ENCODE measurements around the gene SPTBN1.

The SPTBN1 gene

GRCh38 chr2:54610700-54611099 lies 154.6 kb downstream of the SPTBN1 start:
- DNase-seq (ENCODE audit: low read depth): no peak

GRCh38 chr2:54611830-54612545 lies 155.9 kb downstream of the SPTBN1 start:
- DNase-seq (ENCODE audit: low read depth): no peak

GRCh38 chr2:54613386-54613785 lies 157.3 kb downstream of the SPTBN1 start:
- DNase-seq (ENCODE audit: low read depth): peak; percentile 43

GRCh38 chr2:54613794-54614257 lies 157.7 kb downstream of the SPTBN1 start:
- peak; percentile 91 for DNase-seq (ENCODE audit: low read depth)

- no peak for DNase-seq (ENCODE audit: low read depth)
Observed at GRCh38 chr2:54614819-54615218, 158.7 kb downstream of the SPTBN1 start.

GRCh38 chr2:54615832-54616534 lies 159.9 kb downstream of the SPTBN1 start:
- DNase-seq (ENCODE audit: low read depth): no peak

GRCh38 chr2:54617409-54617808 lies 161.3 kb downstream of the SPTBN1 start:
- DNase-seq (ENCODE audit: low read depth): no peak

GRCh38 chr2:54618646-54619565 lies 162.8 kb downstream of the SPTBN1 start:
- DNase-seq (ENCODE audit: low read depth): peak; percentile 45

- DNase-seq (ENCODE audit: low read depth): no peak
Observed at GRCh38 chr2:54619660-54620231, 163.6 kb downstream of the SPTBN1 start.

- no peak for DNase-seq (ENCODE audit: low read depth)
Observed at GRCh38 chr2:54620948-54621347, 164.8 kb downstream of the SPTBN1 start.

GRCh38 chr2:54624591-54625071 lies 168.5 kb downstream of the SPTBN1 start:
- no peak for DNase-seq (ENCODE audit: low read depth)

- DNase-seq (ENCODE audit: low read depth): no peak
Observed at GRCh38 chr2:54626131-54626530, 170.0 kb downstream of the SPTBN1 start.

- DNase-seq (ENCODE audit: low read depth): no peak
Observed at GRCh38 chr2:54626884-54627283, 170.8 kb downstream of the SPTBN1 start.

GRCh38 chr2:54627973-54628372 lies 171.8 kb downstream of the SPTBN1 start:
- no peak for DNase-seq (ENCODE audit: low read depth)

GRCh38 chr2:54628418-54628817 lies 172.3 kb downstream of the SPTBN1 start:
- DNase-seq (ENCODE audit: low read depth): no peak

- no peak for DNase-seq (ENCODE audit: low read depth)
Observed at GRCh38 chr2:54628957-54629356, 172.8 kb downstream of the SPTBN1 start.

GRCh38 chr2:54629390-54629789 lies 173.3 kb downstream of the SPTBN1 start:
- DNase-seq (ENCODE audit: low read depth): no peak

- peak; percentile 74 for DNase-seq (ENCODE audit: low read depth)
Observed at GRCh38 chr2:54629914-54630857, 174.1 kb downstream of the SPTBN1 start.

GRCh38 chr2:54630858-54631497 lies 174.9 kb downstream of the SPTBN1 start:
- DNase-seq (ENCODE audit: low read depth): no peak

GRCh38 chr2:54631755-54632154 lies 175.6 kb downstream of the SPTBN1 start:
- DNase-seq (ENCODE audit: low read depth): no peak

Measured in iris pigment epithelial cell (primary cell).